Ecto neural progenitor cell (in vitro differentiated cells): ENCODE results near the gene ATP9A.
"Not testable (repeated sequence)": the region's sequence is repeated elsewhere in the genome, so short reads cannot be mapped to it uniquely, and the experiment has no call there.

Experiments used
- DNase-seq: peaks from one replicate; pipeline ENCODE4 v3.0.0-alpha.2; 2018; ENCODE audit warnings: low spot score

The ATP9A gene

DNA sequence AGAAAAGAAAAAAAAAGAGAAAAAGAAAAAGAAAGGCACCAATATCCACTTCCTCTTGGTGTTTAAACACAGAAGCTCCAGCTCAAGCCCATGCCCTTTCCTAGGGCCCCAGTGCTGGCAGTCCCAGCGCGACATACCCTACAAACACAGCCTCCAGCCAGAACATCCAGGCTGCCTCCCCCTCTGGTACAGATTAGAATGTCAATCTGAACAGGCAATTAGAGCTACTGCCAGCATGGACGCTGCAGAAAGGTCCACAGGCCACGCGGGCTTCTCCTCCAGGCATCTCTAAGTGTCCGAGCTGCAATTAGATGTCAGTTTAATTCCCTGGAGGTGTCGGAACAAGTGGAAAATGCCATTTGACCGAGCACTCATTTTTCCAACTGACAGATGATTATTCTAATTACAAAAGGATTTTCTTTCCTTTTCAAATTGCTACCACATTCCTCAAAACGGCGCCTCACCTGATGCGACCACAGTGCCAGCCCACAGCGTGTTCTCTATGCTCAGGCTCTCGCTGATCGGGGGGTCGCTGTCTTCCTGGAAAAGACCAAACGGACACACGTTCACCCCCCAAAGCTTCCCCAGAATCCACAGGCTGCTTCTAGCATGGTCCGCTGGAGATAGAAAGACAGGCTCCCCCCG is 79.5 kb downstream of the ATP9A start:
- DNase-seq = no peak

DNA sequence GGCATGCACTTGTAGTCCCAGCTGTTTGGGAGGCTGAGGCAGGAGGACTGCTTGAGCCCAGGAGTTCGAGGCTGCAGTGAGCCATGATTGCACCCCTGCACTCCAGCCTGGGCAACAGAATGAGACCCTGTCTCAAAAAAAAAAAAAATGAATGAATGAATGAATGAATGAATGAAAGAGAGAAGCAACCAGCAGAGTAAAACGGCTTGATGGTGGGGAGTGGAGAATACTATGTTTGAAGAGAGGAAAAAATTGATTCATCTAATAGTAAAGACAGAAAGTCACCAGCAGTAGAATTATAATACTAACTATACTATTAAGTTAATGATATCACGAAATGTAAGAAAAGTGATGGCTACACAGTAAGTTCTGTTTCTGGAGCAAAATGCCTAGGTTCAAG is 80.6 kb downstream of the ATP9A start:
- DNase-seq = no peak

DNA sequence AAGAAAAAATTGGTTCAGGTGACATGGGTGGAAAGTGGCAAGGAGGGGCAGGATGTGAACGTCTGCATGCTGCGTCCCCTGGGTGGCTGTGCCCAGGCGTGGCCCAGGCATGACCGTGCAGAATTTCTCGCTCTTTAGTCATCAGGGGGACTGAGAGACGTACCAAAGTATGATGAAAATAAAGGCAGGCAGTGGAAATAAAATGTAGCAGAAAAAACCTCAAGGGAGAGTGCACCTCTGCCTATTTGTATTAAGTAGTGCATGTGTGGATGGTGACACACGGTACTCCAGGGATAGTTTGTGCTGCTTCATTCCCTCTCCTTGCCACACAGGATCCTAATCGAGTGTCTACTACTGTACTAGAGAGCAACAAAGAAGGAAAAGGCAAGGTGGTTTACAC is 81.1 kb downstream of the ATP9A start:
- DNase-seq = no peak

DNA sequence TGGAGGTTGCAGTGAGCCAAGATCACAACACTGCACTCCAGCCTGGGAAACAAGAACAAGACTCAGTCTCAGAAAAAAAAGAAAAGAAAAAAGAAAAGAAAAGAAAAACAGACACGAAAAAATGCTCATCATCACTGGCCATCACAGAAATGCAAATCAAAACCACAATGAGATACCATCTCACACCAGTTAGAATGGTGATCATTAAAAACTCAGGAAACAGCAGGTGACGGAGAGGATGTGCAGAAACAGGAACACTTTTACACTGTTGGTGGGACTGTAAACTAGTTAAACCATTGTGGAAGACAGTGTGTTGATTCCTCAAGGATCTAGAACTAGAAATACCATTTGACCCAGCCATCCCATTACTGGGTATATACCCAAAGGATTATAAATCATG is 82.7 kb downstream of the ATP9A start:
- not testable (repeated sequence) for DNase-seq

DNA sequence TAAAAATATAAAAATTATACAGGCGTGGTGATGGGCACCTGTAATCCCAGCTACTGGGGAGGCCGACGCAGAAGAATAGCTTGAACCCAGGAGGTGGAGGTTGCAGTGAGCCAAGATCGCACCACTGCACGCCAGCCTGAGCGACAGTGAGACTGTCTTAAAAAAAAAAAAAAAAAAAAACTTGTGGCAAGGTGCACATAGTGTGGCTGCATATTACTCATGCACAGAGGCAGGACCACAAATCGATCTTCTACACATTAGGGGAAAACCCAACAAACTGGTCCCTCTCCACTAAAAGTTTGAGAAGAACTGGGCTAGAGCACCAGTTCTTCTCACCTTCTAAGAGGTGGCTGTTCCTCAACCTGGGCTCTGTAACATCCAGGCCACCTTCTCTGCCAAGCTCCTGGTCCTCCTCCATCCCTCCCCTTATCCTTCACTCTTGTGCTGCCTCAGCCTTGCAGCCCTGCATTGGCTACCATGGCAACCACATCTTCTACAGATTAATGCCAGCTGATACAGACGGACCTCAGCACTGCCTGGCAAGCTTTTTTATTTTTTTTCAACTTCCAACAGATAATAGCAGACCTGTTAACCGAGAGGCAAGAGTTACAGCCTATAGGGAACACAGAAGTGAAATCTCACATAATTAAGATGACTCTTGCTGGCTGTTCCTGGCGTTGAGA is 88.0 kb downstream of the ATP9A start:
- no peak for DNase-seq

DNA sequence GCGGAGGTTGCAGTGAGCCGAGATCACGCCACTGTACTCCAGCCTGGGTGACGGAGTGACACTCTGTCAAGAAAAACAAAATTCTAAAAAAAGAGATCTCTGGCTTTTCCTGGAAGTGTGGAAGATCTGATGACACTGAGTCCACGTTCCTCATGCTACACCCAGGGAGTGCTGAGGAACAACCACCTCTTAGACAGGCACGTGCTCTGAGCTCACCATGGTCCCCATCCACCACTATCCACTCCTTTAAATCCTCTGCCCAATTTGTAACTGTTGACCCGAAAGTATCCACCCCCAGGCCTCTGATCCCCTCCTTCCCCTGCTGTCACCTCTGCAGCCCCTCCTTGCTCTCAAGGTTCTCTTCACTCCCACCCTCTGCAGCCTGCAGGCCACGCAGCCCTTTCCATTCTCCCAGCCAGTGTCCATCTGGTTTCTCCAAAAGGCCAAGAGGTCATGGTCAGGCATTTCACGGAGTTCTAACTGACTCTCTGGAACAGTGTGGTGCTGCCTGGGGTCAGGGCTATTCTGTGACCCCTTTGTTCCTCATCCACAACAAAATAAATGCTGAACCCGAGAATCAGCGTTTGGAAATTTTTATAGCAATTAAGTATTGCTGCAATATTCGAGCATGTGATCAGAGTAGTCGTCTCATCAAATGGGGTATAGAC is 88.8 kb downstream of the ATP9A start:
- DNase-seq = no peak

DNA sequence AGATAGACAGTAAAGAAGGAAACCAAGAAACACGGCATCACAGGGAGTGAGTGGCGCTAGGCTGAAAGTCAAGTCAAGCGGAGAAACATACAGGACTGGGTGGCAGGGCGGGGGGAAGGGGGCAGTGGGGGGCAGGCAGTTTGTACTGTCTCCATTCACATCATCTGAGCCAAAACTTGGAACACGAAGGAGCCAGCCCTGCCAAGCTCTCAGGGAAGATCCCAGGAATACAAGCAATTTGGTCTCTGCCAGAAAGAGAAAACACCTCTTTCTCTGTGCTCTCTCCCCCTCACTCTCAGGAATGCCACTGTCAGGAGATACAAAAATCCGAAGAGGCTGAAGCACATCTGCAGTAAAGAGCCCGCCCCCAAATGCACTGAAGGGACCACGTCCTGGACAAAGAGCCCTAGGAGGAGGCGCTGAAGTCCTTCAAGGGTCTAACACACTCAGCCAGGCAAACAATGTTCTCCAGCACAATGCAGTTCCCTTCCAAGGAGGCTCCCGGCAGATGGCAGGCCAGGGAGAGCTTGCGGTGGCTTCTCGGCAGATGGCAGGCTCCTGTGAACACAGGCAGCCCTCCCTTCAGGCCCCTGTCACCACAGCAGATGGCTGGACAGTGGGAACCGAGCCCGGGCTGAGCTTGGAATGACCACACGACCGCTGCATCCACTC is 90.0 kb downstream of the ATP9A start:
- DNase-seq = peak; percentile 67

DNA sequence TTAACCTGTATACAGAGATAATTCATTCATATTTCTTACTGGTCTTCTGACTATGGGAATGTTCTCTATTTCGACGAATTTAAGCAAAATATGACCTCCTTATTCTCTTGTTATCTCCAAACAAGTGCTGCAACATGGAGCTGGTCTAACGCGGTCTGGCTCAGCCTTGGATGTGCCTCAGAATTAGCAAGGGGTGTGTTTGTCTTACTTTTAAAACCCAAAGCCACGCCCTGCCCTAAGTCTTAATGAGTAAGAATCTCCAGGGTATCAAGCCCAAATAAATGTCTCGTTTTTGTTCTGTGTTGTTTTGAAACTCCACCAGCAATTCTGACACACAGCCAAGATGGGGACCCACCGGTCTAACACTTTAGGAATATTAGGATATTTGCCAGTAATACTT is 99.2 kb downstream of the ATP9A start:
- no peak for DNase-seq

DNA sequence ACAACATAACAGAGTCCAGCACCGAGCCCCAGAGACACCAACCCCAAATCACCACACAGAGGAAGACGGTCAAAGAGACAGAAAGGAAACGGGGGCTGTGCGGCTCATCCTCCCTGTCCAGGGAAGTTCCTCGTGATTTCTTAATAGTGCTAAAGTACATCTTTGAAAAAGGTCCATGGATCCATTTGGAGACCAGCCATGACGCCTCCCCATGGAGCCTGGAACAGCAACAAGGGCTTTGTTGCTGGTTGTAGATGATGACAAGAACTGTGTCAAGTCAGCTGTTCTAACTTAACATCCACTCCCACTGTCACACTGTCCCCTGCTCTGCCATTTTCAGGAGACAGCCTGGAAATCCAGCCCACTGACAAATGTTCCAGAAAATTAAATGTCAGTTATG is 99.7 kb downstream of the ATP9A start:
- no peak for DNase-seq

DNA sequence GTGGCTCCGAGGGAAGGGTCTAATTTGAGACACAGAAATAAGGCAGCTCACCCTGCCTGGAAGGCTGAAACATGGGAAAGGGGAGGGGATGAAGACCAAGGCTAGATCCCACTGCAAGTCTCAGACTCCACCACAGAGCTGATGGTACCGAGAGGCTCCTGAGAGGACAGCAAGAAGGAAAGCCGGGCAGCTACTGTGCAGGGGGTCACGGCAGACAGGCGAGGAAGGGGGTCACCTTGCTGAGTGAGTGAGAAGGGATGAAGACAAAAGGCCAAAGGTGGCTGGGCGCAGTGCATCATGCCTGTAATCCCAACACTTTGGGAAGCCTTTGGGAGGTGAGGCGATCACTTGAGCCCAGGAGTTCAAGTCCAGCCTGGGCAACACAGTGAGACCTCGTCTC is 100.7 kb downstream of the ATP9A start:
- DNase-seq = no peak

DNA sequence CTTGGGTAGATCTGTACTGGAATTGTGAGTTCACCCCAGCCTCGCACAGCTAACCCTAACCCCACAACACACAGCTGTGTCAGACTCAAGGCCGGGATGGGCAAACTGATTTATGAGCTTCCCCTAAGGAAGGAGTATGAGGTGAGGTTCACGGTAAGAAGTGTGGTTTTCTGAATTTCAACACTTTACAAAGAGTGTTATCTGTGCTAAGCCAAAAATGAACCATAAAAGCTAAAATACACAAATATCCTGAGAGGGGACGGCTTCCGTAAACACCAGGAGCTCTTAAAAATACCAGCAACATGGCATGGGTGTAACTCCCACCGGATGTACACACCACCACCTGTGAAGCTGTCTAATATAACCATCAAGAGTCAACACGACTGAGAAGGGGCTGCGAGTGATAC is 101.2 kb downstream of the ATP9A start:
- no peak for DNase-seq

DNA sequence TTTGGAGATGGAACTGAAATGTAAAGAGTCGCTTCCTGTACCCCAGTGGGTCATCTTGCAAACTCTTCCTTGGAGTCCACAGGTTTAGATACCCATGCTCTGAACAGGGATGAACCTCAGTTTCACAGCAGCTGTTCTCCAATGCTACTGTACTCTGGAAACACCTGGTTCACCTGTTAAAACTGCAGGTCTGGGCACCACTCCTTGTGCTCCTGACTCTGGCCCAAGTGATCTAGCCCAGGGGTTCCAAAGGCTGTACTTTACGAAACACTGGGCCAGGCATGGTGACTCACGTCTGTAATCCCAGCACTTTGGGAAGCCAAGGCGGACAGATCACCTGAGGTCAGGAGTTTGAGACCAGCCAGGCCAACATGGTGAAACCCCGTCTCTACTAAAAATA is 102.1 kb downstream of the ATP9A start:
- DNase-seq = no peak

DNA sequence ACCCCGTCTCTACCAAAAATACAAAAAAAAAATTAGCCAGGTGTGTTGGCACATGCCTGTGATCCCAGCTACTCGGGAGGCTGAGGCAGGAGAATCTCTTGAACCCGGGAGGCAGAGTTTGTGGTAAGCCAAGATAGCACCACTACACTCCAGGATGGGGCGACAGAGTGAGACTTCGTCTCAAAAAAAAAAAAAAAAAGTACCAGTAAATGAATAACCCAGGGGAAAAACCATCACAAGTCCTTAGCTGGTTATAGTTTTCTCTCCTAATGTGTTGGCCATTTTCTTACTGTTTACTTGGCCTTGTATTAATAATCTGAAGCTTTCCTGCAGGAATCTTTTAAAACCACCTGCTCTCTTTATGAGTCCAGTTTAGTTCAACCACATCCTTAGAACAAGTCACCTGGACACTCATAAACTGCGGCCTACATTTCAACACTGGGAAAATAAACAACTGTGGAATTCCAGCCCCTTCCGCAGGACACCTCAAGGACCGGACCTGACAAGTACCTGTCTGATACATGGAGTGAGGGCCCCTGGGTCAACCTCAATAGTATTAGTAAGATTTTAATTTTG is 102.6 kb downstream of the ATP9A start:
- no peak for DNase-seq

DNA sequence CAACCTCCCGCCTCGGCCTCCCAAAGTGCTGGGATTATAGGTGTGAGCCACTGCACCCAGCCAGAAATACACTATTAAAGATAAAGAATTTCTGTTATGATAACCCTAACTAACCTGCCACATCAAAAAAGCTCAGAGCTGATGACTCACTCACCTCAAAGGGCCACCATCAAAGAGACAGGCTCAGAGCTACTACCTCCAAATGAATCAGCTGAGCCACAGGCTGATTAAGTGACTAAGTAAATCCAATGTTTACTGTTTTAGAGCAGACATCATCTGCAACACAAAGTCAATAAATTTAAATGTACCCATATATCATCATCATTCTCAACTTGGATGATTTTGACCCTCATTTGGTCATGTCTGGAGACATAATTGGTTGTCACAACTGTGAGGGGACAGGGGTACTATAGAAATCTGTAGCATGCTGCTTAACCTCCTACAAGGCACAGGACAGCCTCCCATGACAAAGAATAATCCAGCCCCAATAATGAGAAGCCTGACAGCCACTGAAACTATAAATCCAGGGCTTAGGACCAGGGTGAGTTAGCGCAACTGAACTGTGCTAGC is 106.5 kb downstream of the ATP9A start:
- DNase-seq = no peak

DNA sequence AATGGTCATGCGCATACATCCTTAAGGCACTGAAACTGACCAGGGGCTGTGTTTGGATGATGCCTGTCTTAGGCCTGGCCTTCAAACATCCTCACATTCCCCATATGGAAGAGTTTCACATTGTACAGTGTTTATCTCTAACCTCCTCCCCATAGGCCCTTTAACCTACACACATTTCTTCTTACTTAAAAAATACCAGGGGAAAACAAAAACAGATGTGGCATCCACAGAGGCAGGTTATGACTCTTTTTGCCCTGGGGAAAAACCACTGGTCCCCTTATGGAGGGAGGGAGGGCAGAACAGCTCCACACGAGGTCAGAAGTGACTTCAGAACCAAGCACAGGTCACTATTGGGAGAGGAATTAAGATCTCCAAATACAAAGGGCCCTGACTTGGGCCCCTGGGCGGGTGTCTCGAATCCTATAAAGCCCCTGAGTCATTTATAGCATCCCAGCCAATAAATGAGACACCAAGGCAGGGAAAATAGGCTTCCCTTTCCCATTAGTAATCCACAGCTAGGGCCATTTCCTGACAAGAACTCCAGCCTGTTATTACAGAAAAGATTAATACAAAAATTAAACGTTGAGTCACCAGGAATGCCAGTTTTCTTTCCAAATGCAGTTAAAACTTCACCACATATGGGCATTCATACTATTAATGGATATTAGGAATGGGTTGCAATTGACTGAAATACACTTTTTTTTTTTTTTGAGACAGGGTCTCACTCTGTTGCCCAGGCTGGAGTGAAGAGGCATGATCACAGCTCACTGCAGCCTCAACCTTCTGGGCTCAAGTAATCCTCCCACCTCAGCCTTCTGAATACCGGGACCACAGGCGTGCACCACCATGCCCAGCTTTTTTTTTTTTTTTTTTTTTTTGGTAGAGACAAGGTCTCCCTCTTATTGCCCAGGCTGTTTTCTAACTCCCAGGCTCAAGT is 107.2 kb downstream of the ATP9A start:
- DNase-seq = no peak

DNA sequence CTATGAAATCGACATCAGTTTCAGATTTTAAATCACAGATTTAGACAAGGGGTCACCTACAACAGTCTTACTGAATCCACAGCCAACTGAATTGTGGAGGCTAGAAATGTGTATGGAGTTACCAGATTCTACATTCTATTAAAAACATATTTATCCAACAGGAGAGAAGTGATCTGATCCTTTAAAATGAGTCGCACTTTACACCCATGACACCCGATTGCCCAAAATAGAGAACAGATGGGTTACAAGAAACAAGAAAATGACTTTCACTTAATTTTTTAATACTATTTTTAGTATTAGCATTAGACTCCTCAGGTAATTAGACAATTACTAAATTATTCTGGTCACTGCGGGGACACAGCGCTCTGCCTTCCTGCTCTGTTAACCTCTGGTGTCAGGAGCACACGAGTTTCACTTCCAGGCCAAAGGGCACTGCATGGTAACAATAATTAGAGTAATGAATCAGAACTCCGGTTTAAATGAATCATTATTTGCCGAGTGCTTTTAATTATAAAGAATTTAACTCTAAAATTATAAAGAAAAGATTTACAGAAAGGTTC is 108.6 kb downstream of the ATP9A start:
- no peak for DNase-seq

DNA sequence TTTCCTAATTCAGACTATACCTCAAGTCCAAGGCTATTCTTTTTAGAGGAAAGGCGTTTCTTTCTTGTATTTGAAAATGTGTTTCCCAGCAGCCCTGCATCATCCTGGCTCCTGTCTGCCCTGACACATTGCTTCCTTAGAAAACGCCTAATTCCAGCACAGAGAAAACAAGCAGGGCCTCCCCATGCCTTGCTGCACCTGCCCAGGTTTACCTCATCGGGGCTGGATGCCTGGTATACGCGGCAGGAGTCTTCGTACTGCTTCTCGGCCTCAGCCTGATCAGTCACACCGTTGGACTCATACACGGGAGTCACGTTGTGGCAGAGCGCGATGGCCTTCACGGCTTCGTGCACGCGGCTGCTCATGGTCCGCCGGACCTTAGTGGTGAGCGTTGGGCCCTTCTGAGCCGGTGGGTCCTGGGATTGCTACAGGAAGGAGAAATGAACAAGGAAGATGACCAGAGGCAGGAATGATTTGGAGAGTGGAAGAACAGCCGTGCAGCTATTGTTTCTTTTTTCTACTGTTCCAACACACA is 111.4 kb downstream of the ATP9A start:
- DNase-seq = no peak

DNA sequence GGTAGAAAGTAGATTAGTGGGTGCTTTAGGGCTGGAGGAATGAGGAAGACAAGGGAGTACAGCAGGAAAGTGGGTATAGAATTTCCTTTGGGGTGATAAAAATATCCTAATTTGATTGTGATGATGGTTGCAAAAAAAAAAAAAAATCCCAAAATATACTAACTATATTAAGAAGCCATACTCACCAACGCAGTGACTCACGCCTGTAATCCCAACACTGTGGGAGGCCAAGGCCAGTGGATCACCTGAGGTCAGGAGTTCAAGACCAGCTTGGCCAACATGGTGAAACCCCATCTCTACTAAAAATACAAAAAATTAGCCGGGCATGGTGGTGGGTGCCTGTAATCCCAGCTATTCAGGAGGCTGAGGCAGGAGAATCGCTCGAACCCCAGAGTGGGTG is 112.1 kb downstream of the ATP9A start:
- not testable (repeated sequence) for DNase-seq

DNA sequence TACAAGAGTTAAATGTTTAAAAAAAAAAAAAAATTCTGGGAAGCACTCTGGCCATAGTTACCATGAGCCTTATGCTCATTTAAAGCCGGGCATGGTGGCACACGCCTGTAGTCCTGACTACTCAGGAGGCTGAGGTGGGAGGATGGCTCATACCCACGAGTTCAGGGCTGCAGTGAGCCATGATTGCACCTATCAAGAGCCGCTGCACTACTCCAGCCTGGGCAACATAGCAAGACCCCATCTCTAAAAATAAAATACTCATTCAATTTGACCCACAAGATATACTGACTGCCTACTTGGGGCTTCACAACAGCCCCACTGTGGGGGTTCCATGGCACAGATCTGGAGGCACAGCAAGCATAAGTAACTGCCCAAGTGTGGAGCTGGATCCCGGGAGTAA is 113.7 kb downstream of the ATP9A start:
- no peak for DNase-seq

DNA sequence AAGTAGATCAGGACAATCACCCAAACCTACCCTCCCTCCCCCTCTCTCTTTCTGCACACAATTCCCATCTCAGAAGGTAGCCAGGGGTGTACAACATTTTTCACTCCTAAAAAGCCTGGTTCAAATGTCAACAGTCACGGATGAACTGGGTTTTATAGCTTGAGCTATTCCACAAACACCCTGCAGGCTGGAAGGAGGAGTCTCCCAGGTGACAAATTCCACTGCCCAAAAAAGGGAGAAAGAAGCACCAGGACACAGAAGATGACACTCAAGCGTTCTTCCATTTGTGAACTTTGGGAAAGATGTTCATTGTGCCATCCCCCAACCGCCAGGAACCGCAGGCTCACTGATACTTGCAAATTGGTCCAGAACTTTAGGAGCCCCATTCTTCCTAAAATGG is 114.1 kb downstream of the ATP9A start:
- DNase-seq = no peak

DNA sequence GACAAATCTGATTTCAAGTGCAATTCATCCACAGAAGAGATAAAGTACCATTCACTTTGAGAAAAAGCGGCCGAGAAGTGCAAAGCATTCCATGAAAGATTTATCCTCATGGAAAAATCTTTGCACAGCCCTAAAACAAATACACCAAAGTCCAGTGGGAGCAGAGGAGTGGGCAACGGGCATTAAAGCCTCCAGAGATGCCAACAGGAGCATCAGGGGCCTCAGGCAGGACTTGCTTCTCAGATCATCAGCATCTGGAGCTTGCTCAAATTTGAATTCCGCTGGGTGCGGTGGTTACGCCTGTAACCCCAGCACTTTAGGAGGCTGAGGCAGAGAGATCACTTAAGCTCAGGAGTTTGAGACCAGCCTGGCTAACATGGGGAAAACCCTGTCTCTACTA is 115.0 kb downstream of the ATP9A start:
- DNase-seq = no peak
